ENCODE measurements around the gene IRF1. TPM values are rescaled to one million over a fixed set of nuclear protein-coding genes. Genes with fewer than 3 reads are reported as not detected.

IRF1 gene
- total and polyA plus RNA-seq, 2 of the 8 experiments (the other 6 are each of a cell fraction or from before 2014, with no cell fraction given) = 4.0 to 8.5 TPM

GRCh38 chr5:132437604-132438266, 52.8 kb downstream of the IRF1 start:
- H3K27ac ChIP-seq (ENCODE audit: low read depth, low read length) = no peak overlapping the region
- no peak overlapping the region for H2BK120ac ChIP-seq (replicated peaks; ENCODE audit: low read depth, low read length)
- no peak overlapping the region for H3K23ac ChIP-seq (ENCODE audit: insufficient read length)
- no peaks in the 10 kb centered on the region for H3K79me1 ChIP-seq (ENCODE audit: low read depth, low read length)
- DNase-seq (ENCODE audit: low read depth in 1 of 2, low spot score in 2 of 2) = no peak
- H3K23me2 ChIP-seq (ENCODE audit: low read depth, low read length) = no peaks in the 10 kb centered on the region
- H3K36me3 ChIP-seq (ENCODE audit: control insufficient read depth in 2 of 4, insufficient read depth in 4 of 4, low read length in 3 of 4) = no peaks in the 10 kb centered on the region
- WGBS, 2 experiments (ENCODE audit: extremely low coverage in 1 of 2, insufficient coverage in 1 of 2, insufficient read length in 1 of 2, insufficient replicate concordance in 2 of 2, low coverage in 1 of 2, low lambda C conversion rate in 2 of 2, missing lambda C conversion rate in 1 of 2) = 89% methylated on average over 2 of the region's 3 CpGs; no CpG with 5 or more reads in 1 of the 2 experiments
- H4K5ac ChIP-seq (ENCODE audit: insufficient read length, low read depth, low read length) = no peak overlapping the region
- no peak overlapping the region for H3K18ac ChIP-seq (ENCODE audit: extremely low read depth, low read length)
- H2BK20ac ChIP-seq (ENCODE audit: low read length) = no peak overlapping the region
- CTCF ChIA-PET (ENCODE audit: partially characterized antibody) = interaction anchor here (0.7 to 3.1 kb wide), 11 partner anchors 9 to 188 kb away, joined by 3 to 20 read pairs (median 4); no protein-coding TSS in a partner anchor
- H3K56ac ChIP-seq (replicated peaks; ENCODE audit: insufficient read length, low read depth, low read length) = no peak overlapping the region
- H3K4me2 ChIP-seq (ENCODE audit: insufficient read depth in 1 of 2, low read depth in 2 of 2, low read length in 2 of 2) = peak overlapping the region in 1 of 2 experiments; percentile 46; a peak in 2 of 4 replicates
- H3K14ac ChIP-seq (ENCODE audit: insufficient read length) = no peak overlapping the region
- H3K4me1 ChIP-seq (replicated peaks in 1 of 4; ENCODE audit: control insufficient read depth in 3 of 4, insufficient read depth in 4 of 4, low read length in 3 of 4) = peaks cover 0 to 7% (median 4%) of the 10 kb centered on the region in 4 experiments; a peak in 3 of 7 replicates
- POLR2A ChIA-PET (ENCODE audit: partially characterized antibody) = interaction anchor here (1.2 to 3.8 kb wide), 6 partner anchors 10 to 52 kb away, joined by 3 to 11 read pairs (median 6); partner anchors contain the start of gene IRF1
- no peak overlapping the region for H4K91ac ChIP-seq (replicated peaks; ENCODE audit: insufficient read length, low read length)
- H3K27me3 ChIP-seq (replicated peaks in 1 of 4; ENCODE audit: control insufficient read depth in 3 of 4, extremely low read depth in 1 of 4, insufficient read depth in 3 of 4, low read length in 3 of 4) = no peaks in the 10 kb centered on the region; a peak in 1 of 7 replicates
- no peak overlapping the region for H3K9ac ChIP-seq (replicated peaks in 1 of 4; ENCODE audit: extremely low read depth in 1 of 4, low read depth in 3 of 4, low read length in 3 of 4)
- no peak overlapping the region for H2BK5ac ChIP-seq (ENCODE audit: low read depth, low read length)
- H4K20me1 ChIP-seq (replicated peaks in 1 of 2; ENCODE audit: control insufficient read depth in 1 of 2, insufficient read depth in 2 of 2, low read length in 2 of 2) = no peaks in the 10 kb centered on the region
- no peak for FAIRE-seq
- H2BK15ac ChIP-seq (ENCODE audit: low read length) = no peak overlapping the region
- no peak overlapping the region for H3K4ac ChIP-seq (replicated peaks; ENCODE audit: insufficient read length, low read depth, low read length)
- no peak overlapping the region for H4K8ac ChIP-seq (ENCODE audit: extremely low read depth, insufficient read depth, low read length)
- no peaks in the 10 kb centered on the region for H3K9me3 ChIP-seq (ENCODE audit: insufficient read depth in 2 of 2, low read depth in 1 of 2, low read length in 1 of 2)
- no peak overlapping the region for H2BK12ac ChIP-seq (ENCODE audit: low read depth, low read length)
- H2AFZ ChIP-seq (ENCODE audit: low read length) = peak overlapping the region; percentile 85; the same call in 1 of the 2 replicates
- no peaks in the 10 kb centered on the region for H3K79me2 ChIP-seq (ENCODE audit: control insufficient read depth in 1 of 2, insufficient read depth in 2 of 2, low read length in 2 of 2)
- H3K4me3 ChIP-seq (ENCODE audit: extremely low read depth in 1 of 4, insufficient read depth in 2 of 4, low read depth in 3 of 4, low read length in 4 of 4) = no peak overlapping the region
- H2AK5ac ChIP-seq (ENCODE audit: low read depth, low read length) = no peak overlapping the region
- TF ChIP-seq, protein P1, sequence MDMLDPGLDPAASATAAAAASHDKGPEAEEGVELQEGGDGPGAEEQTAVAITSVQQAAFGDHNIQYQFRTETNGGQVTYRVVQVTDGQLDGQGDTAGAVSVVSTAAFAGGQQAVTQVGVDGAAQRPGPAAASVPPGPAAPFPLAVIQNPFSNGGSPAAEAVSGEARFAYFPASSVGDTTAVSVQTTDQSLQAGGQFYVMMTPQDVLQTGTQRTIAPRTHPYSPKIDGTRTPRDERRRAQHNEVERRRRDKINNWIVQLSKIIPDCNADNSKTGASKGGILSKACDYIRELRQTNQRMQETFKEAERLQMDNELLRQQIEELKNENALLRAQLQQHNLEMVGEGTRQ (IDR thresholded peaks at IDR 0.05; ENCODE audit: low read length) = no peak
- TF ChIP-seq NANOG (IDR thresholded peaks at IDR 0.05; ENCODE audit: insufficient read depth, low read depth, low read length, poor library complexity, severe bottlenecking) (no peak), NRF1 (IDR thresholded peaks at IDR 0.05; ENCODE audit: low read depth, low read length) (no peak), CREB1 (IDR thresholded peaks at IDR 0.05) (no peak), KDM5A (IDR thresholded peaks at IDR 0.05; ENCODE audit: low read length) (no peak), JUN (IDR thresholded peaks at IDR 0.05; ENCODE audit: low read depth, low read length) (no peak)

Measured in H1 (cell line).